ENCODE data around the gene CATSPERZ.

Gene CATSPERZ

DNA sequence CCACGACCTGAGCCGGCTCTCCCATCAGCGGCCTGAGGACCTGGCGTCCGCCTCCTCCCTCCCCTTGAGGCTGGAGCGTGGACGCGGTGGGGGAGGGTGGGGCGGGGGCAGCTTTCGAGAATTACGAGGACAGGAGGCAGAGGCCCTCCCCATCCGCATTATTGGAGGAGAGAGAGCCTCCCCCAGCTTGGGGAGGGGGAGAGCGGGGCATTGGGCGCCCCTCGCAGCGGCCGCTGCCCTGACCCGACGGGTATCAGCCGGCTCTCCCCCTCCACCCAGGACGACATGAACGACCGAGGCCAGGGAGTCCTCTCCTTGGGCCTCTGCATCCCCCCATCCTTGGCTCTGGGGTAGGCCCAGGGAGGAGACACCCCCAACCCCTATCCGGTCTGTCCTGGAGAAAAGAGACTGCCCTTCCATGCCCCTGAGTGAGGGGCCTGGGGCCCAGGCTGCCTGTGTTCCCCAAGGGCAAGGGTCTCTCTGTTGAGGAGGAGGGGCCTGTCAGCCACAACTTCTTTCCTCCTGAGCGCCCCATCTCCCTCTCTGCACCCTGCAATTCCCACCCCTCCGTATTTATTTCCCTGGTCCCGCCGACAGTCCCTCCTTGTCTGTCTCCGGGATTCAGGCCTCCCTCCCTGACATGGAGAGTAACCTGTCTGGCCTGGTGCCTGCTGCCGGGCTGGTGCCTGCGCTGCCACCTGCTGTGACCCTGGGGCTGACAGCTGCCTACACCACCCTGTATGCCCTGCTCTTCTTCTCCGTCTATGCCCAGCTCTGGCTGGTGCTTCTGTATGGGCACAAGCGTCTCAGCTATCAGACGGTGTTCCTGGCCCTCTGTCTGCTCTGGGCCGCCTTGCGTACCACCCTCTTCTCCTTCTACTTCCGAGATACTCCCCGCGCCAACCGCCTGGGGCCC is 14.0 kb upstream of the CATSPERZ start:
- DNase-seq, result peak; percentile 65

DNA sequence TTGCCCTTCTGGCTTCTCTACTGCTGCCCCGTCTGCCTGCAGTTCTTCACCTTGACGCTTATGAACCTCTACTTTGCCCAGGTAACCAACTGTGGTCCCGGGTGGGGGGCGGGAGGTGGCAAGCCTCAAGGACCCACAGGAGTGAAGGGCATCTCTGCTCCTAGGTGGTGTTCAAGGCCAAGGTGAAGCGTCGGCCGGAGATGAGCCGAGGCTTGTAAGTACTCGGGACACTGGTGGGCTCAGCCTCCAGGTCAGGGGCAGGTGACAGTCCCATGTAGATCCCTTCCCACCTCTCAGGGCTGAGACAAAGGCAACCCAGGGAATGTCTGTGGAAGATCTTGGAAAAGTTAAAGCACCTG is 13.4 kb upstream of the CATSPERZ start:
- no peak for DNase-seq

DNA sequence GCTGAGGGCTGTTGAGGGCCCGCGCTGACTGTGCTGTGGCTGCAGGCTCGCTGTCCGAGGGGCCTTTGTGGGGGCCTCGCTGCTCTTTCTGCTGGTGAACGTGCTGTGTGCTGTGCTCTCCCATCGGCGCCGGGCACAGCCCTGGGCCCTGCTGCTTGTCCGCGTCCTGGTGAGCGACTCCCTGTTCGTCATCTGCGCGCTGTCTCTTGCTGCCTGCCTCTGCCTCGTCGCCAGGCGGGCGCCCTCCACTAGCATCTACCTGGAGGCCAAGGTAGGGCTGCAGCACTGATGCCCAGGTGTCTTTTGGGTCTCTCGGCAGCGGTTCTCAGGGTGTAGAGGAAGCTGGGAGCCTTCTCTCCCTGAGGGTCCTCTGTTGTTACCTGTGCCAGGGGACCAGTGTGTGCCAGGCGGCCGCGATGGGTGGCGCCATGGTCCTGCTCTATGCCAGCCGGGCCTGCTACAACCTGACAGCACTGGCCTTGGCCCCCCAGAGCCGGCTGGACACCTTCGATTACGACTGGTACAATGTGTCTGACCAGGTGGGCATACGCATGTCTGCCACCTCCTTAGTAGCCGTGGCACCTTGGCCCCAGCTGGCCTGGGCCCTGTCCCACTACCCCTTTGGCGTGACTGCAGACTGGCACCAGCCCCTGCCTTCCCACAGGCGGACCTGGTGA is 12.3 kb upstream of the CATSPERZ start:
- DNase-seq, result no peak

DNA sequence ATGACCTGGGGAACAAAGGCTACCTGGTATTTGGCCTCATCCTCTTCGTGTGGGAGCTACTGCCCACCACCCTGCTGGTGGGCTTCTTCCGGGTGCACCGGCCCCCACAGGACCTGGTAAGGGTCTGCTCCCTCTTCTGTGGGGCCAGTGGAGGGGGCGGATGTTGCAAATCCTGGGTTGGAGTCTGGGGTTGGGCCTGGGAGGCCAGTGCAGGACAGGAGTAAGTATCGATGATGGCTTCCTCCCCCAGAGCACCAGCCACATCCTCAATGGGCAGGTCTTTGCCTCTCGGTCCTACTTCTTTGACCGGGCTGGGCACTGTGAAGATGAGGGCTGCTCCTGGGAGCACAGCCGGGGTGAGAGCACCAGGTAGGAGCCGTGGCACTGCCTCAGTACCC is 11.8 kb upstream of the CATSPERZ start:
- no peak for DNase-seq

DNA sequence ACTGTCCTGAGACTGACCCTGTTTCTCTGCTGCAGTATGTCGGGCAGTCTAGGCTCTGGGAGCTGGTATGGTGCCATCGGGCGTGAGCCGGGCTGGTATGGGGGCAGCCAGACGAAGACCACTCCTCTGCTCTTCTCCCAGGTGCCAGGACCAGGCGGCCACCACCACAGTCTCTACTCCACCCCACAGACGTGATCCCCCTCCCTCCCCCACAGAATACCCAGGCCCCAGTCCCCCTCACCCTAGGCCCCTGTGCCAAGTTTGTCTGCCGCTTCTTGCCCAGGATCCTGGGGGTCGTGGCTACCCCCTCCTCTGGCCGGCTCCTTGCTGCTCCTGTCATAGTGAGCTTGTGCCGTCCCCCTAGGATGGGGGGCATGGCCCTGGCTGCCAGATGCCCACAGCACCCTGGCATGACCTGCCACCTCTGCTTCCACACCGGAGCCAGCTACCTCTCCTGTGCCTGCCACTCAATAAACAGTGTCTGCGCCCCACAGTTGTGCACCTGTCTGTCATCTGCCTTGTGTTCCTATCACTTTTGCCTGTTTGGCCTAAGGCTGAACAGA is 11.1 kb upstream of the CATSPERZ start:
- no peak for DNase-seq

DNA sequence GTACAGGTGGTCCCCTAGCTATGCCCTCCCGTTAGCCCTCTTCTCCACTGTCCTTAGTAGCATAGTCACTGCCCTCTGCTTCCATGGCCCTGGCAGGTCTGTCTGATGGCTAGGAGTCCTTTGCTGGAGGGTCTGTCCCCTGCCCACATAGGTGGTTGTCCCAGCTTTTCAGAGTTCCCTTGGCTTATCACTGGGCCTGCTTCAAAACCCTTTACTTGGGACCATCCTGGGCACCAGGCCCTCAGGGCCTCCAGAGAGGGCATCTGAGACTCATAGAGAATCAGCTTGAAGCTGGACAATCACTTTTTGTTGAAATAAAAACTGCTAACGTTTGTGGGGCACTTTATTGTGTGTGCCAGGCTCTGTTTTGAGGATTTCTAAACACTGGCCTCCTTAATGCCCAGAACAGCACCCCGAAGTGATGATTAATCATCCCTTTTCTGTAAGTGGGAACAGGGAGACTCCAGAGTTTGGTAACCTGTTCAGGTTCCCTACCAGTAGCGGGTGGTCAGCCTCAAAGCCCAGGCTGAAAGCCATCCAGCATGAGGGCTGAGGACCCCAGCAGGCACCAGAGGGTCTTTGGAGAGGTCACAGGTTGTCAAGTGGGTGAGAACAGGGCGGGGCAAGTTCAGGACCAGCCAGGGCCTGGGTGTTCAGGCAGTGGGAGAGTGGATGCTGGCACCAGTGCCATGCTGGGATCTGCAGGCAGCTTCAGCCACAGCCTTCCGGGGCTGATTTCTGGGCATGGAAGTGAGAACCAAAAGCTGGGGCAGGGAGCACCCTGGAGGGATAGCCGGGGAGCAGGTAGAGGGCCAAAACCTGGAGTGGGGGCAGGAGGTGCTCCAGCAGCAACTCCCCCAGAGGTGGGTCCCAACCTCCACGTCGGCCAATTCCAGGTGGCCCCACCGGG is 9.6 kb upstream of the CATSPERZ start:
- no peak for DNase-seq

DNA sequence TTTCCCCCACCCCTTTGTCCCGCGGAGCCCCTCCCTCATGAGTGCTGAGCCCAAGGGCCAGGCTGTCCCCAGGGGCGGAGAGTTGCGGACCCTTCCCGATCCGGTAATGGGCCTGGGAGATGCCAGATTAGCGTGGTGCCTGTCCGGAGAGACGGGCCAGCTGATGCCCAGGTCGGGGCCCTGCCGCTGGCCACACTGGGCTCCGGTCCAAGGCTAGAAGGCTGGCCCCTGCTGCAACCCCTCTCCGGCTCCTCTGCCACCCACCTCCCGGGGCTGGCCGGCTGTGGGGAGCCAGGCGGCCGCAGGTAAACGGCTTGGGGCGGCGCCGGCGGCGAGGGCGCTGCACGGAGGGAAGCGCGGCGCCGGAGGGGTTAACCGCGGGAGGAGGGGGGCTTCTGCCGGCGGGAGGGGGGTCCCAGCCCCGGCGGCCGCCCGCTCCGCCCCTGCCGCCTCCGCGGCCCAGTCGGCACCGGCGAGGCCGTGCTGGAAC is 8.9 kb upstream of the CATSPERZ start, which contains the start of gene KCNK4:
Gene KCNK4, plus strand, starts transcription at position 41 of the 490 bp plus-strand sequence. CDS start 1,717 bp downstream, outside the sequence.
- no peak for DNase-seq

DNA sequence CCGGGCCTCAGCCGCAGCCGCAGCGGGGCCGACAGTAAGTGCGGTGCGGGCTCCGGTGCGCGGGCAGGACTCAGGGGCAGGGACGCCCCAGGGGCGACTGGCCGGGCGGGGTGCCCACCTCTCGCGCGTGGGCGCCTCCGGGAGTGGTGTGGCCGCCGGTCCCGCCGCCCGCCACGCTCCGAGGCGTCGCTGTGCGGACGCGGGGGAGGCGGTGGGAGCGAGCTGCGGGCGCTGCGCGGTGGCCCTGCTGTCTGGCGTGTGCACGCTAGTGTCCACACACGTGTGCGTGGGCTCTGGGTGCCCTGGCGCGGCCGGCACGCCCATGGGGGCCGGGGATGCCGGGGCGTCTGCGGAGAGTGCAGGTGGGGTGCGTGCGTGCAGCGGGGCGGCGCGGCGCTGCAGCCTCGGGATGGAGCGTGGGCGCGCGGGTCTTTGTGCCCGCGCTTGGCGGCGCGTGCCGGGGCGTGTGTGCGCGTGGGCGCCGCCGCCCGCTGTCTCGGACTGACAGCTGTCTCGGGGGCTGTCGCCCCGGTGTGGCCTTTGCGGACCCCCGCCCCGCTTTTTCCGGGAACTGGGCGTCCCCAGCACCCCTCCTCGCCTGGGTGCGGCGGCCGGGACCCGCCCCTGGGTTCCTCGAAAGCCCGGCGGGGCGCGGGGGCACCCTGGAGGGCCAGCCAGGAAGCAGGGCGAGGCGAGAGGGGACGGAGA is 8.3 kb upstream of the CATSPERZ start:
- DNase-seq, result no peak

DNA sequence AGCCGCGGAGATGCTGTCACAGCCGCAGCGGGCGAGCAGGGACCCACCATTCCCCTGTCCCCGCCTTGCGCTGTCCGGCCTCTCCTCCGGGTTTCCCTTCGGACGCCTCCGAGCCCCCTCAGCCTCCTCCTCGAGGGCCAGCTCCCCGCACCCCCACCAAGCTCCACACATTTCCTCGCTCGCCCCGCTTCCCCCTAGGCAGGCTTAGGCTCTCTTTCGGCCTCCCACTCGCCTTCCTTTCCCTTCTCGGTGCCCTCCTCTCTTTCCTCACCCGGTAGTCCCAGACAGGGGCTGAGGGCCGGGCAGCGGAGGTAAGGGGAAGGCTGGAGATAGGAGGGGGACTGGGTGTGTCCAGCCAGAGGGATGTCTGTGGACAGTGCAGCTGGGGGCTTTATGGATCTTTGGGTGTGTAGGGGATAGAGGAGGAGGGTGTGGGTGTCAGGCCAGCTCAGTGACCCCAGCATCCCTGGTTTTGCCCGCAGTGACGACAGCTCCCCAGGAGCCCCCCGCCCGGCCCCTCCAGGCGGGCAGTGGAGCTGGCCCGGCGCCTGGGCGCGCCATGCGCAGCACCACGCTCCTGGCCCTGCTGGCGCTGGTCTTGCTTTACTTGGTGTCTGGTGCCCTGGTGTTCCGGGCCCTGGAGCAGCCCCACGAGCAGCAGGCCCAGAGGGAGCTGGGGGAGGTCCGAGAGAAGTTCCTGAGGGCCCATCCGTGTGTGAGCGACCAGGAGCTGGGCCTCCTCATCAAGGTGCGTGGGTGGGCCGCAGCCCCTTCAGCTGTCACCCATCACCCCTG is 7.5 kb upstream of the CATSPERZ start:
- no peak for DNase-seq

DNA sequence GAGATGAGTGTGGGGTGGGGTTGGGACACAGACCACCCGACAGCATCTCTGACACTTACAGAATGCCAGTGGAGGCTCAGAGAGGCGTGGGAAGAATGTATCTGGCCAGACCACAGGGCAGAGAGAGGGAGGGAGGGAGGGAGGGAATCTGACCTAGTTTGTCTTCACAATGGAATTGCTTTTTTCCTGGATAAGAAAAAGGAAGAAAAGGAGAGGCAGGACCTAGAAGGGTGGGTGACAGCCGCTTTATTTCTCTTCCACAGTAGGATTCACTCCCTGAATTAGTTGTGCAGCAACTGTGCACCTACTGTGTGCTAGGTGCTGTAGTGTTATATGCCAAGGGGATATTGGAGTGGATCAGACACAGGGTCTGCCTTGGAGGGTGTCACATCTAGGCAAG is 5.4 kb upstream of the CATSPERZ start:
- no peak for DNase-seq

DNA sequence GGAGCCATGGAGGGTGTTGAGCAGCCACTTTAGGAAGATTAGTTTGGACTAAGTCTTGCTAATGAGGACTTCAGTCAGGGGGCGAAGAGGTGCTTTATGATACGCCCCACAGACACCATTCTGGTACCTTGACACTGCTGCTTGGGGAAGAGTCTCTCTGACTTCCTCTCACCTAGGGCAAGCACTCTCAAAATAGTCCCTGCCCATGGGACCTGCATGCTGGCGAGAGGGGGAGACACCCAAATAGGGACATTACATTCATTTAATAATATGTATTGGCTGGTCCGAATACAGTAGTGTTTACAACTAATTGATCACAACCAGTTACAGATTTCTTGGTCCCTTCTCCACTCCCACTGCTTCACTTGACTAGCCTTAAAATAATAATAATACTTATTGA is 4.4 kb upstream of the CATSPERZ start:
- no peak for DNase-seq

DNA sequence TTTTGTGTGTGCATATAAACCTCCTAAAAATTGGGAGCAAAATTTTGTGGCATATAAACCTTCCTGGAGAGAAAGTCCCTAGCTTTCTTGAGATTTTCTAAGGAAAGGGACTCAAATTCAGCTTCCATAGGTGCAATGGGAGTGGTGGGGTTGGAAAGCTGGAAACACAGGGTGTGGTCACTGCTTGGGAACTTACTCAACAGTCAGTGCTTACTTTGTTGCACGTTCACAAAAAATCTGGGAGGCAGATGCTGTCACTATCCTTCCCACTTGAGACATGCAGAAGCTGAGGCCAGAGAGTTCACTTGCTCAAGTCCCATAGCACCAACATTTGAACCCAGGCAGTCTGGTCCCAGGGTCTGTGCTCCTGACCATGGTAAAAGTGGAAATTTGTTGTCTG is 3.9 kb upstream of the CATSPERZ start:
- no peak for DNase-seq

DNA sequence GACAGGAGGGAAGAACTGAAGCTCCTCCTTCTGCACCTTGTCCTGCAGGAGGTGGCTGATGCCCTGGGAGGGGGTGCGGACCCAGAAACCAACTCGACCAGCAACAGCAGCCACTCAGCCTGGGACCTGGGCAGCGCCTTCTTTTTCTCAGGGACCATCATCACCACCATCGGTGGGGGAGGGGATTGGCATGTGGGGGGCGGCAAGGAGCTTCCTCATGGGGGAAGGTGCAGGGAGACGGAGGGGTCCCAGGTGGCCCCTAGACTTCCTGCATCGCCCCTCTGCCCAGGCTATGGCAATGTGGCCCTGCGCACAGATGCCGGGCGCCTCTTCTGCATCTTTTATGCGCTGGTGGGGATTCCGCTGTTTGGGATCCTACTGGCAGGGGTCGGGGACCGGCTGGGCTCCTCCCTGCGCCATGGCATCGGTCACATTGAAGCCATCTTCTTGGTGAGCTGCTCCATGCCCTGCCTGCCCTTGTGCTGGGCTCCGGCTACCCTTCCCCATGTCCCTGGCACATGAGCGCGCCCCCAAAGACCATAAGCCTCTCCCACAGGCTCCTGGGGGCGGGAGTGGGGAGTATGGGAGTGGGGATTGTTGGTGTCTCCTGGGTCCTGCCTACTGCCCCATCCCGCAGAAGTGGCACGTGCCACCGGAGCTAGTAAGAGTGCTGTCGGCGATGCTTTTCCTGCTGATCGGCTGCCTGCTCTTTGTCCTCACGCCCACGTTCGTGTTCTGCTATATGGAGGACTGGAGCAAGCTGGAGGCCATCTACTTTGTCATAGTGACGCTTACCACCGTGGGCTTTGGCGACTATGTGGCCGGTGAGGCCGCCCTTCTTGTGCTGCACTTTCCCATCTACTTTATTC is 3.1 kb upstream of the CATSPERZ start:
- DNase-seq, result no peak

DNA sequence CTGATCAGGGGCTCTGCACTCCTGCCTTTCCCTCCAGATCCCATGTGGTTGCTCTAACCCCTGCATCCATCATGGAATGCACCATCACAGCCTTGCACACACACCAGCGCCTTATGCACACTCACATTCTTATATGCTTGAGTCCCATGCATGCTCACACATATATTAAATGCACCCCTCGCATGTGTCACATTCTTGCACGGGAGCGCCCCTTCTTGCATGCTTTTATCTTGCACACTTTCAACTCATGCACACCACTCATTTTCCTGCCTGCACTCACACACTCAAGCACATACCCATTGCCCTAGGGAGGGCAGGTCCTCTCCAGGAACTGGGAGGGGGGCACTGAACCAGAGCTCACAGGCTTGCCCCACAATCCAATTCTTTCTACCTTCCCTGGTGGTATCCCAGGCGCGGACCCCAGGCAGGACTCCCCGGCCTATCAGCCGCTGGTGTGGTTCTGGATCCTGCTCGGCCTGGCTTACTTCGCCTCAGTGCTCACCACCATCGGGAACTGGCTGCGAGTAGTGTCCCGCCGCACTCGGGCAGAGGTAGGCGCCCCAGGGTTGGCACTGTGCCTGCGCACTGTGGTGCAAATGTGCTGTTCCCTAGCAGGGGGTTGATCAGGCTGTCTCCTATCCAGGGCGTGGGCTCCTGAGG is 2.3 kb upstream of the CATSPERZ start:
- no peak for DNase-seq

DNA sequence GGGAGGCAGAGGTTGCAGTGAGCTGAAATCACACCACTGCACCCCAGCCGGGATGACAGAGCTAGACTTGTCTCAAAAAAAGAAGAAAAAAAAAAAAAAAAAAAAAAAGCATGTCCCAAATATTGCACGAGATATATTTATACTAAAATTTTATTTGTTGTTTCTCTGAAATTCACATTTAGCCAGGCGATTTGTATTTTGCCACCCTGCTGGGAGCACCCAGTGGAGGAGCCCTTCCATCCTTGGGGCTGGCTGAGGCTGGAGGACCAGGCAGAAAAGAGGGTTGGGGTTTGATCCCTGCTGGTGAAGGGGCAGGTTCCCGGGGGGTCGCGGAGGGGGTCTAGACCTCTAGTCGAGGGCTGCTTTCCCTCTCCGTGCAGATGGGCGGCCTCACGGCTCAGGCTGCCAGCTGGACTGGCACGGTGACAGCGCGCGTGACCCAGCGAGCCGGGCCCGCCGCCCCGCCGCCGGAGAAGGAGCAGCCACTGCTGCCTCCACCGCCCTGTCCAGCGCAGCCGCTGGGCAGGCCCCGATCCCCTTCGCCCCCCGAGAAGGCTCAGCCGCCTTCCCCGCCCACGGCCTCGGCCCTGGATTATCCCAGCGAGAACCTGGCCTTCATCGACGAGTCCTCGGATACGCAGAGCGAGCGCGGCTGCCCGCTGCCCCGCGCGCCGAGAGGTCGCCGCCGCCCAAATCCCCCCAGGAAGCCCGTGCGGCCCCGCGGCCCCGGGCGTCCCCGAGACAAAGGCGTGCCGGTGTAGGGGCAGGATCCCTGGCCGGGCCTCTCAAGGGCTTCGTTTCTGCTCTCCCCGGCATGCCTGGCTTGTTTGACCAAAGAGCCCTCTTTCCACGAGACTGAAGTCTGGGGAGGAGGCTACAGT is 952 bp upstream of the CATSPERZ start:
- no peak for DNase-seq

DNA sequence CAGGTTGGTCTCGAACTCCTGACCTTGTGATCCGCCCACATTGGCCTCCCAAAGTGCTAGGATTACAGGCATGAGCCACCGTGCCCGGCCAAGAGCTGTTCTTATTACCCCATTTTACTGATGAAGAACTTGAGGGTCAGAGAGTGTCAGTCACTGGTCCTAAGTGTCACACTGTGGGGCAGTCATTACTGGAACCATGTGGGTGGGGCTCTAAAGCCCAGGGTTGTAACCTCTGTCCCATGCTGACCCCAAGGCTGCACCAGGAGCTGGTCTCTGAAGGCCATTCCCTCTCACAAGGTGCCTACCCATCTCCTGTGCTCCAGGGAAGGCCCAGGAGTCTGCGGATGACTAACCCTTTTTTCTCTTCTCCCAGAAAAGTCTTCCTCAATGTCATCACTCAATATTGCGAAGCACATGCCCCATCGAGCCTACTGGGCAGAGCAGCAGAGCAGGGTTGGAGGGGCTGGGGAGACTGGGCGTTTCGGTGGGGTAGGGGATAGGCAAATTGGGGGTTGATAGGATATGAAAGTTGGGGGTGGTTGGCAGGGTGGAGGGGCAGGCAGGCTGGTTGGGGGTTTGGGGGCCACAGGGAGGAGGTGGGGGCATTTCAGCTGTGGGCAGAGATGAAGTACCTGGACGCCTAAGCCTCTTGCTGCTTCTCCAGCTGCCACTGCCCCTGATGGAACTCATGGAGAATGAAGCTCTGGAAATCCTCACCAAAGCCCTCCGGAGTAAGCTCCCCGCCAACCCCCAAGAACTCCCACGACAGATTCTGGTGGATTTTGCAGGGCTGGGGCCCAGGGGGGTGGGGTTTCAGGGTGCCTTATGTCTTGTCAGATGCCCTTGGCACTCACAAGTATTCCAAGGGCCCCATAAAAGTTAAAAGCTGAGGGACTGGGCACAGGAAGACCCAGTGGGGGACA is 3.2 kb downstream of the CATSPERZ start:
- DNase-seq, result no peak

DNA sequence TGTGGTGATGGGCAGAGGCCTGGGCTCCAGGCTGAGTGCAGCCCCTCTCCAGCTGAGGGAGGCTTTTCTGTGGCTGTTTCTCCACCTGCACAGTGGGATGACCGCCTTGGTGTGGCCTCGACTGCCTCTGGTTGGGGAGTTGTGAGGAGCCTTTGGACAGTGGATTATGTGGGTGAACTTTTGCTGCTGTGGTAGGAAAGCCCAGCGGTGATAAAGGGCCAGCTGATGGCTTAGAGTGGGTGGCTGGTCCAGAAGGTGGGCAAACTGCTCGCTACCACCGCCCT is 3.8 kb downstream of the CATSPERZ start:
- DNase-seq, result no peak
